ENCODE measurements around the gene SLC35E2B.

Gene SLC35E2B

GRCh38 chr1:1609822-1610485 is 82.6 kb downstream of the SLC35E2B start:
- ATAC-seq (replicated peaks; ENCODE audit: extremely low read depth, poor library complexity, severe bottlenecking) (no peak), DNase-seq (ENCODE audit: low spot score in 2 of 2) (no peak)
- H3K27me3 Mint-ChIP-seq, result no peaks in the 10 kb centered on the region
- H3K9me3 Mint-ChIP-seq, result no peaks in the 10 kb centered on the region
- no peak overlapping the region for H3K4me3 Mint-ChIP-seq
- H3K27ac Mint-ChIP-seq (ENCODE audit: low read depth), result no peak overlapping the region
- H3K4me1 Mint-ChIP-seq, result peaks cover 21% of the 10 kb centered on the region
- H3K36me3 Mint-ChIP-seq (ENCODE audit: insufficient read depth), result peaks cover 14% of the 10 kb centered on the region

All from central memory CD8-positive, alpha-beta T cell (primary cell).